GM12878 (cell line): ENCODE measurements around the gene CD68. TPM values are rescaled to one million over a fixed set of nuclear protein-coding genes. Genes with fewer than 3 reads are reported as not detected.

Source experiments
- ATAC-seq: fragments of 200-7000 bp; cut with Tn5 transposase; 3 replicates; pipeline ENCODE4 v1.9.1; 2020; ENCODE audit warnings: mild to moderate bottlenecking, moderate library complexity
- BruUV-seq: library from RNA; stranded (reverse); fragments of 400-500 nt; replicated peaks from 2 replicates; lab custom pipeline; 2021; lab: Mats Ljungman, UMichigan
- CTCF ChIA-PET: fragments of 300-600 bp; sonication (Branson Sonifier 250); formaldehyde crosslinking; extraction: SDS; loops from one replicate; lab custom pipeline; 2021; ENCODE audit warnings: inconsistent platforms; lab: Yijun Ruan, JAX
- POLR2A ChIA-PET: fragments of 350-600 bp; formaldehyde crosslinking; extraction: SDS; loops from one replicate; lab custom pipeline; 2021; ENCODE audit warnings: inconsistent platforms; lab: Charles Lee
- RAD21 ChIA-PET: fragments of 300-600 bp; sonication (Branson Sonifier 250); formaldehyde crosslinking; loops from one replicate; lab custom pipeline; 2023; ENCODE audit warnings: antibody characterized with exemption; ENCODE audit not compliant: unreplicated experiment; lab: Charles Lee
- SMC1A ChIA-PET: fragments of 300-600 bp; sonication (Branson Sonifier 250); formaldehyde crosslinking; loops from one replicate; lab custom pipeline; 2023; ENCODE audit not compliant: unreplicated experiment, uncharacterized antibody; lab: Charles Lee
- DNase-seq: peaks from one replicate; pipeline ENCODE4 v3.0.0-alpha.2; 2011; ENCODE audit warnings: low read depth, low spot score
- FAIRE-seq: peaks from 3 replicates; lab custom pipeline; 2011; peaks lifted over from hg19 to GRCh38; lab: Jason Lieb, UNC
- H2AFZ ChIP-seq: 2 replicates; pipeline ENCODE4 v1.6.0; 2011; ENCODE audit warnings: low read depth, low read length, control low read depth; ENCODE audit not compliant: control insufficient read depth
- H3K27ac ChIP-seq: 2 replicates; pipeline ENCODE4 v1.5.1; 2011; ENCODE audit warnings: control low read depth; ENCODE audit not compliant: control insufficient read depth, insufficient read depth
- H3K27me3 ChIP-seq, 2 experiments: replicated peaks in 1 of 2; 2 replicates each; pipeline versions ENCODE4 v1.6.0 to v1.6.1; 2011; ENCODE audit warnings: low read length in 1 of 2; ENCODE audit not compliant: control insufficient read depth in 2 of 2, insufficient read depth in 2 of 2
- H3K36me3 ChIP-seq, 2 experiments: 2 replicates each; pipeline ENCODE4 v1.5.1; 2011; ENCODE audit warnings: low read length in 1 of 2; ENCODE audit not compliant: control insufficient read depth in 2 of 2, insufficient read depth in 2 of 2
- H3K4me1 ChIP-seq: 2 replicates; pipeline ENCODE4 v1.6.1; 2011; ENCODE audit warnings: mild to moderate bottlenecking, low read length, moderate library complexity, mixed read lengths; ENCODE audit not compliant: control insufficient read depth, insufficient read depth
- H3K4me2 ChIP-seq: 2 replicates; pipeline ENCODE4 v1.6.0; 2011; ENCODE audit warnings: control low read depth; ENCODE audit not compliant: control insufficient read depth, insufficient read depth
- H3K4me3 ChIP-seq: fragments of 200-600 bp; sonication (generic); 2 replicates; pipeline ENCODE4 v1.5.1; 2016
- H3K79me2 ChIP-seq: 2 replicates; pipeline ENCODE4 v1.6.0; 2011; ENCODE audit warnings: low read length; ENCODE audit not compliant: control insufficient read depth, insufficient read depth
- H3K9ac ChIP-seq: 2 replicates; pipeline ENCODE4 v1.8.0; 2011; ENCODE audit warnings: low read length, control low read depth, mixed read lengths; ENCODE audit not compliant: control insufficient read depth, insufficient read depth
- H3K9me3 ChIP-seq: replicated peaks from 3 replicates; pipeline ENCODE4 v1.5.1; 2011; ENCODE audit warnings: mild to moderate bottlenecking, low read length; ENCODE audit not compliant: control insufficient read depth, insufficient read depth
- H4K20me1 ChIP-seq: 2 replicates; pipeline ENCODE4 v1.6.0; 2011; ENCODE audit not compliant: control insufficient read depth, insufficient read depth
- CTCF ChIP-seq, 3 experiments: IDR thresholded peaks in 2 of 3; conservative IDR thresholded peaks in 1 of 3; 2 replicates each; pipeline ENCODE4 v1.5.1; 2011; ENCODE audit warnings: low read depth in 3 of 3, low read length in 3 of 3, mild to moderate bottlenecking in 3 of 3, control low read depth in 2 of 3, moderate library complexity in 2 of 3, inconsistent platforms in 1 of 3, mixed read lengths in 1 of 3; ENCODE audit not compliant: control insufficient read depth in 2 of 3, insufficient read depth in 1 of 3; ENCODE audit errors: extremely low read depth in 1 of 3
- IRF5 ChIP-seq: fragments of 450-650 bp; IDR thresholded peaks from 2 replicates; pipeline ENCODE4 v1.6.1; 2017; ENCODE audit warnings: borderline replicate concordance
- MEF2B ChIP-seq: fragments of 450-650 bp; IDR thresholded peaks from 2 replicates; pipeline ENCODE4 v1.6.1; 2018; ENCODE audit warnings: mild to moderate bottlenecking, moderate library complexity; ENCODE audit not compliant: partially characterized antibody, poor library complexity, severe bottlenecking
- NR2C1 ChIP-seq: fragments of 450-650 bp; IDR thresholded peaks from 2 replicates; pipeline ENCODE4 v1.6.1; 2017; ENCODE audit warnings: antibody characterized with exemption, mild to moderate bottlenecking, moderate library complexity
- SUPT20H ChIP-seq: IDR thresholded peaks from 2 replicates; pipeline ENCODE4 v1.6.1; 2011; ENCODE audit warnings: low read depth, mild to moderate bottlenecking, low read length, moderate library complexity, borderline replicate concordance; ENCODE audit not compliant: control insufficient read depth
- SUZ12 ChIP-seq: fragments of 200-600 bp; sonication (generic); IDR thresholded peaks from one replicate; pipeline ENCODE4 v1.6.1; 2018; ENCODE audit warnings: antibody characterized with exemption, mild to moderate bottlenecking; ENCODE audit not compliant: unreplicated experiment
- WGBS: methylation state at CpG from one replicate; pipeline ENCODE4 v1.1.6; 2016; ENCODE audit warnings: low lambda C conversion rate; ENCODE audit not compliant: insufficient replicate concordance, insufficient coverage; ENCODE audit errors: missing lambda C conversion rate; 5-methylcytosine and 5-hydroxymethylcytosine counted together
- in situ Hi-C: fragments of 300-500 bp; cut with MboI; formaldehyde crosslinking; loops from 9 replicates; pipeline ENCODE4 v1.14.3; 2018; ENCODE audit warnings: mixed read lengths
- intact Hi-C: fragments of 100-400 bp; cut with micrococcal nuclease; formaldehyde crosslinking; loops from one replicate; pipeline ENCODE4 v1.14.2; 2022; ENCODE audit not compliant: unreplicated experiment
- polyA plus RNA-seq, 11 experiments: library from polyadenylated mRNA; depleted of rRNA in 4 of 11; unstranded in 6 of 11; stranded (reverse) in 5 of 11; fragments of >200 nt; fragmentation: Nextera tagmentation in 4 of 11; fragmentation: Illumina TruSeq in 1 of 11; extraction: Ambion mirVana in 4 of 11; extraction: Trizol in 1 of 11; gene quantifications; 1 replicate in 1 of 11; 2 replicates in 10 of 11; pipeline versions ENCODE4 v1.2.1 to v1.2.3, GENCODE V29; 2011 to 2016; ENCODE audit warnings: inconsistent platforms in 2 of 11, missing spikeins in 2 of 11, low read depth in 1 of 11
- total RNA-seq, 4 experiments: library from RNA; depleted of rRNA in 3 of 4; stranded (reverse); fragments of >200 nt in 3 of 4; fragmentation: Illumina TruSeq in 1 of 4; extraction: Trizol in 1 of 4; gene quantifications; 2 replicates each; pipeline versions ENCODE4 v1.2.1 to v1.2.3, GENCODE V29; 2013 to 2021

Gene CD68
- total and polyA plus RNA-seq, 10 of the 15 experiments (the other 5 are each of a cell fraction or from before 2014, with no cell fraction given): 2.6 to 6.9 (median 3.8) TPM

GRCh38 chr17:7586673-7587419 is 7.4 kb downstream of the CD68 start:
- Histone ChIP-seq H4K20me1 (no peaks in the 10 kb centered on the region), H3K9me3 (no peaks in the 10 kb centered on the region), H2AFZ (no peak overlapping the region), H3K9ac (no peak overlapping the region), H3K27me3 (no peaks in the 10 kb centered on the region), H3K4me2 (no peak overlapping the region), H3K4me3 (no peak overlapping the region), H3K27ac (no peak overlapping the region), H3K79me2 (peaks cover 28% of the 10 kb centered on the region), H3K4me1 (peaks cover 19% of the 10 kb centered on the region), H3K36me3 (peaks cover 5 to 9% of the 10 kb centered on the region in 2 experiments)
- 53% methylated on average over 9 of the region's 9 CpGs for WGBS
- in situ Hi-C loops (no loop called here), intact Hi-C loops (no loop called here)
- ATAC-seq (no peak), DNase-seq (no peak), FAIRE-seq (no peak)
- ChIA-PET SMC1A (interaction anchor here (0.6 to 4.6 kb wide), 2 partner anchors 11 to 100 kb away, joined by 3 to 42 read pairs; partner anchors contain the start of genes TP53 and WRAP53), RAD21 (interaction anchor here (0.9 to 4.0 kb wide), 2 partner anchors 100 to 231 kb away, joined by 5 to 43 read pairs; partner anchors contain the start of genes TP53 and WRAP53), CTCF (interaction anchor here (0.6 to 1.3 kb wide), 3 partner anchors 26 to 216 kb away, joined by 3 to 7 read pairs (median 3); no protein-coding TSS in a partner anchor), POLR2A (interaction anchor here (0.6 to 3.6 kb wide), 4 partner anchors 13 to 101 kb away, joined by 3 to 39 read pairs (median 9); partner anchors contain the start of genes TP53 and WRAP53)
- TF ChIP-seq IRF5 (no peak), SUZ12 (no peak), SUPT20H (no peak), CTCF (IDR thresholded peaks at IDR 0.05 in 2 of 3, conservative IDR thresholded peaks at IDR 0.05 in 1 of 3; ENCODE audit: control insufficient read depth in 2 of 3, extremely low read depth in 1 of 3, insufficient read depth in 1 of 3, low read depth in 3 of 3, low read length in 3 of 3) (peak in 2 of 3 experiments; percentile 18 to 22; a peak in 3 of 6 replicates), MEF2B (no peak), NR2C1 (no peak)
- BruUV-seq: no TSS peak
